Measurements from ENCODE around the gene IFI16. TPM values are rescaled to one million over a fixed set of nuclear protein-coding genes. Genes with fewer than 3 reads are reported as not detected.

Gene IFI16
- total RNA-seq, 4 donors from 2014 or later, result 11.1 to 36.5 (median 17.9) TPM

GRCh38 chr1:159051436-159051835, 41.7 kb downstream of the IFI16 start:
- H3K36me3 ChIP-seq, result peaks cover 0 to 47% (median 5%) of the 10 kb centered on the region in 4 donors
- H3K4me1 ChIP-seq, result peaks cover 0 to 7% (median 0%) of the 10 kb centered on the region in 4 donors
- H3K27me3 ChIP-seq, result no peaks in the 10 kb centered on the region
- no peak for DNase-seq
- TF ChIP-seq EP300 (IDR thresholded peaks at IDR 0.05; ENCODE audit: low read depth), result no peak
- no peak for TF ChIP-seq POLR2A (IDR thresholded peaks at IDR 0.05)
- TF ChIP-seq, protein P1, sequence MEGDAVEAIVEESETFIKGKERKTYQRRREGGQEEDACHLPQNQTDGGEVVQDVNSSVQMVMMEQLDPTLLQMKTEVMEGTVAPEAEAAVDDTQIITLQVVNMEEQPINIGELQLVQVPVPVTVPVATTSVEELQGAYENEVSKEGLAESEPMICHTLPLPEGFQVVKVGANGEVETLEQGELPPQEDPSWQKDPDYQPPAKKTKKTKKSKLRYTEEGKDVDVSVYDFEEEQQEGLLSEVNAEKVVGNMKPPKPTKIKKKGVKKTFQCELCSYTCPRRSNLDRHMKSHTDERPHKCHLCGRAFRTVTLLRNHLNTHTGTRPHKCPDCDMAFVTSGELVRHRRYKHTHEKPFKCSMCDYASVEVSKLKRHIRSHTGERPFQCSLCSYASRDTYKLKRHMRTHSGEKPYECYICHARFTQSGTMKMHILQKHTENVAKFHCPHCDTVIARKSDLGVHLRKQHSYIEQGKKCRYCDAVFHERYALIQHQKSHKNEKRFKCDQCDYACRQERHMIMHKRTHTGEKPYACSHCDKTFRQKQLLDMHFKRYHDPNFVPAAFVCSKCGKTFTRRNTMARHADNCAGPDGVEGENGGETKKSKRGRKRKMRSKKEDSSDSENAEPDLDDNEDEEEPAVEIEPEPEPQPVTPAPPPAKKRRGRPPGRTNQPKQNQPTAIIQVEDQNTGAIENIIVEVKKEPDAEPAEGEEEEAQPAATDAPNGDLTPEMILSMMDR (IDR thresholded peaks at IDR 0.05), result no peak
- no peak for TF ChIP-seq POLR2AphosphoS5 (IDR thresholded peaks at IDR 0.05)
- intact Hi-C loops (cut with DNase I; ENCODE audit: low total_unique reads) (no loop called here), in situ Hi-C loops (cut with MboI; ENCODE audit: low pct_ligation_motif_present in 1 of 4, low pct_unique_long_range_greater_than_20kb in 1 of 4, low sequenced_read_pairs in 3 of 4) (loop anchor here in 1 of 4 donors (25.0 kb wide), 1 partner anchor 839 kb away; no protein-coding TSS in a partner anchor)
- H3K9me3 ChIP-seq, result no peaks in the 10 kb centered on the region
- 94 to 96% methylated on average over 2 of the region's 2 CpGs for WGBS, 2 donors (ENCODE audit: low coverage in 1 of 2)
- H3K27ac ChIP-seq, result no peak overlapping the region
- H3K4me3 ChIP-seq, result no peak overlapping the region

DNA sequence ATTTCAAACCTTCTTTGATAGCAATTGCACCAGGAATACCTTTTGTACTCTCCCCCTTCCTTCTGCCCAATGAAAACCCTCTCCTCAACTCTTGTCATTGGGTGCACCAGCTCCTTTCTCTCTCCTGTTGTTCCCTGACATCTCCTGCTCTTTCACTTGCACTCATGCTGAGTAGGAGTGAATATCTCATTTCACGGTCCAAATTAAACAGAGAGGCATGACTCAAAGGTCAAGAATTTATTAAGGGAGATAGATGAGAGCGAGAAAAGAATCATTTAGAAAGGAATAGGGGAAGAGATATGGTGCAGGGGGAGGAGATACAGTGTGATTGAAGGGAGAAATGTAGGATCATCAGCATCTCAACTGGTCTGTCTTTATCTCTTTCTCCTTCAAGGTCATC, 44.7 kb downstream of the IFI16 start:
- Histone ChIP-seq H3K27ac (no peak overlapping the region), H3K36me3 (peaks cover 0 to 42% (median 5%) of the 10 kb centered on the region in 4 donors), H3K27me3 (no peaks in the 10 kb centered on the region), H3K4me1 (peaks cover 0 to 7% (median 0%) of the 10 kb centered on the region in 4 donors), H3K9me3 (no peaks in the 10 kb centered on the region), H3K4me3 (no peak overlapping the region)
- WGBS, 2 donors (ENCODE audit: low coverage in 1 of 2), result 48 to 81% methylated on average over 2 of the region's 2 CpGs
- intact Hi-C loops (cut with DNase I; ENCODE audit: low total_unique reads), result no loop called here
- in situ Hi-C loops (cut with MboI; ENCODE audit: low pct_ligation_motif_present in 1 of 4, low pct_unique_long_range_greater_than_20kb in 1 of 4, low sequenced_read_pairs in 3 of 4), result loop anchor here in 1 of 4 donors (25.0 kb wide), 1 partner anchor 842 kb away; no protein-coding TSS in a partner anchor
- DNase-seq, result no peak
- TF ChIP-seq, protein P1 (IDR thresholded peaks at IDR 0.05), result no peak
- TF ChIP-seq POLR2A (IDR thresholded peaks at IDR 0.05), result no peak
- no peak for TF ChIP-seq POLR2AphosphoS5 (IDR thresholded peaks at IDR 0.05)
- TF ChIP-seq EP300 (IDR thresholded peaks at IDR 0.05; ENCODE audit: low read depth), result no peak

GRCh38 chr1:159055181-159055641, 45.5 kb downstream of the IFI16 start:
- TF ChIP-seq, protein P1 (IDR thresholded peaks at IDR 0.05), result no peak
- TF ChIP-seq POLR2AphosphoS5 (IDR thresholded peaks at IDR 0.05) (no peak), POLR2A (IDR thresholded peaks at IDR 0.05) (no peak), EP300 (IDR thresholded peaks at IDR 0.05; ENCODE audit: low read depth) (no peak)
- Histone ChIP-seq H3K27me3 (no peaks in the 10 kb centered on the region), H3K4me1 (peaks cover 0 to 7% (median 0%) of the 10 kb centered on the region in 4 donors), H3K36me3 (peaks cover 0 to 35% (median 5%) of the 10 kb centered on the region in 4 donors), H3K27ac (no peak overlapping the region), H3K9me3 (no peaks in the 10 kb centered on the region), H3K4me3 (no peak overlapping the region)
- no peak for DNase-seq
- WGBS, 2 donors (ENCODE audit: low coverage in 1 of 2), result 62 to 73% methylated on average over 5 of the region's 5 CpGs
- in situ Hi-C loops (cut with MboI; ENCODE audit: low pct_ligation_motif_present in 1 of 4, low pct_unique_long_range_greater_than_20kb in 1 of 4, low sequenced_read_pairs in 3 of 4) (loop anchor here in 1 of 4 donors (25.0 kb wide), 1 partner anchor 843 kb away; no protein-coding TSS in a partner anchor), intact Hi-C loops (cut with DNase I; ENCODE audit: low total_unique reads) (no loop called here)

GRCh38 chr1:159056069-159056698, 46.5 kb downstream of the IFI16 start:
- intact Hi-C loops (cut with DNase I; ENCODE audit: low total_unique reads) (no loop called here), in situ Hi-C loops (cut with MboI; ENCODE audit: low pct_ligation_motif_present in 1 of 4, low pct_unique_long_range_greater_than_20kb in 1 of 4, low sequenced_read_pairs in 3 of 4) (loop anchor here in 1 of 4 donors (25.0 kb wide), 1 partner anchor 844 kb away; no protein-coding TSS in a partner anchor)
- Histone ChIP-seq H3K27ac (no peak overlapping the region), H3K4me1 (peaks cover 0 to 7% (median 0%) of the 10 kb centered on the region in 4 donors), H3K27me3 (no peaks in the 10 kb centered on the region), H3K4me3 (no peak overlapping the region), H3K9me3 (no peaks in the 10 kb centered on the region), H3K36me3 (peaks cover 0 to 25% (median 3%) of the 10 kb centered on the region in 4 donors)
- no peak for DNase-seq
- 80 to 84% methylated on average over 1 to 7 of the region's 7 CpGs for WGBS, 2 donors (ENCODE audit: low coverage in 1 of 2)
- TF ChIP-seq, protein P1 (IDR thresholded peaks at IDR 0.05), result no peak
